Pulmonary artery endothelial cell (primary cell): ENCODE results near the gene KLHL2. TPM values are rescaled to one million over a fixed set of nuclear protein-coding genes. Genes with fewer than 3 reads are reported as not detected.
A peak's percentile ranks its signal among the peaks of the same experiment; 100 is the strongest.
"Not testable (repeated sequence)": the region's sequence is repeated elsewhere in the genome, so short reads cannot be mapped to it uniquely, and the experiment has no call there.

Source experiments
- DNase-seq: peaks from one replicate; pipeline ENCODE4 v3.0.0-alpha.2; 2011; ENCODE audit warnings: low read depth, low spot score
- total RNA-seq: library from RNA; depleted of rRNA; stranded (reverse); fragments of >200 nt; gene quantifications from 2 replicates; pipeline ENCODE4 v1.2.3, GENCODE V29; 2014

The KLHL2 gene
- total RNA-seq, 1 donor from 2014 or later, result 28.5 TPM

DNA sequence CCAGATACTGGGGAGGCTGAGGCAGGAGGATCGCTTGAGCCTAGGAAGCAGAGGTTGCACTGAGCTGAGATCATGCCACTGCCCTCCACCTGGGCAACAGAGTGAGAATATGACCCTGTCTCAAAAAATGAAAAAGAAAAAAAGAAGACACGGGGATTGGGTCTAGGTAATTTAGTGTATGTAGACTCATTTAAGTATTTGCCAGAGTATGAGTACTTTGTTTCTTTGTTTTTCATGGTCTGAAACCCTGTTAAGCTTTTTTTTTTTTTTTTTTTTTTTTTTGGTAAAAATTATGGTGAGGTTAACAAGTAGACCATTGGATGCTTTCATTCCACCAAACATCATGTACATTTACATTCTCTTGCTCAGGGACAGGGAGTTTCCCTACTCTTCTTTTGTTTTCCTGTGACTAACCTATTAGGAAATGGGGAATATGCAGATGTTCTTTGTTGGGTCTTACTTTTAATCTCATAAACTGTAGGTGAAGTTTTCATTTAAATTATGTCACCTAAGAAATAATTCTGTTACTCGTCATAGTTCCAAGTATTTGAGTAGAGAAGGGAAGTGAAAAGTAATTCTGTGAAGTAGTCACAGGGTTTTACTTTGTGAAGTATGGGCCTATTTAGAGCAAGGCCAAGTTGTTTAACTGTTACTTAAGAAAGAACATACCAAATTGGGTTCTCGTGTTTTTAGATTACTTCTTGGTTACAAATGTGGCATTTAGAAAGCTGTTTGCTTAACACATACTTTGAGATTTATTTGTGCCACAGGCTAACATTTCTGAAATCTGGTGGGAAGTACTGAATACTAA is 25.5 kb downstream of the KLHL2 start:
- not testable (repeated sequence) for DNase-seq

DNA sequence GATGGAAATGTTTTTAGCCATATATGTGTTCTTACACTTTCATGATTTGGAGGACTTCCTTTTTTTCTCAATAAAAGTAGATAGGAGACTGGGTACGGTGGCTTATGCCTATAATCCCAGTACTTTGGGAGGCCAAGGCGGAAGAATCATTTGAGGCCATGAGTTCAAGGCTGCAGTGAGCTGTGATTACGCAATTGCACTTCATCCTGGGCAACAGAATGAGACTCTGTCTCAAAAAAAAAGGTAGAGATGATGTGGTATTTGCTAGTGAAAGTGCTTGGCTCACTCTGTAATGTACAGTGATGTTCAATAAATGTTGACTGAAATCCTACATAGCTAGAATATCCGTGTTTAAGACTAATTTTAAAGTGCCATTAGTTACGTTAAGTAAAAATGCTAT is 27.4 kb downstream of the KLHL2 start:
- no peak for DNase-seq

GRCh38 chr4:165236852-165237251 is 29.5 kb downstream of the KLHL2 start:
- DNase-seq, result not testable (repeated sequence)

DNA sequence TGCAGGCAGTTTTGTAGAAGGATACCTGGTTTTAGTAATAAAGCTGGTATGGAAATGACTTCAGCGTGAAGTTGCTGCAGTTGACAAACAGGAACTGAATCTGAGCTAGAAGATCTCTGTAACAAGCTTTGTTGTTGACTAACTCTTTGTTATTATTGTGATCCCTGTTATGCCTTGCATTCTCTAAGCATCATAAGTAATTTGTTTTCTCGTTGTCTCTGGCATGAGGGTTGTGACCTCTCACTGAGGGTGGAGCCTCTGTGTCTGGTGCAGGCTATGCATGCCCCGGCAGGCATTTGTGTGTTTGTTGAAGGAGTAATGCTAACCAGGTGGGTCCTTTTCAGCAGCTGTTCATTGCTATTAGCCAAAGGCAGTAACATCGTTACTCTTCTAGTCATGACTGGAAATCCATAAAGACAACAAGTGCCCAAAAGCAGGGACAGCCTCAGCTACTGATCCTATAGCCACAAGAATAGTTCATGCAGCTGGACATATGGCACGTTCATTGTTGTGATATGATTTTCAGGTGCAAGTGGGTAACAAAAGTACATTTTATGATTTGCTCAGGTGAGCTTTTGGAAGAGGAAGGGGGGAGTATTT is 30.8 kb downstream of the KLHL2 start:
- DNase-seq, result not testable (repeated sequence)

DNA sequence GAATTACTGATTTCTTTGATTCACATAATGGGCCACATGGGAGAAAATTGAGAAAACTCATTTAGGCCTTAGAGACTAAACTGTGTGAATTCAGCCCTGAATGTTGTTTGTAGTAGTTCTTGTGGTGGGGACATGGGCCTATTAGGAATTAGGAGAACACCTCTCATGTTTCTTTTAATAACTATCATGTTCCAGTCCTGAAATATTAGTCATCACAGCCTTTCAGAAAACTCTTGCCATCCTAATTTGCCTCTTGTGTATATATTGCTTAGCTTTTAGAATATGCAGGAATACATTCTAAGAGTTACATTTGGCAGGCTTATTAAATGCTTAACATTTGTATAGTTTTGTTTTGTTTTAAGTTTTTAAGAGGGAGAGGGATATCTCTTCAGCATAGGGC is 33.4 kb downstream of the KLHL2 start:
- DNase-seq, result not testable (repeated sequence)

- DNase-seq, result not testable (repeated sequence)
Measured at GRCh38 chr4:165244148-165244547, 36.8 kb downstream of the KLHL2 start.

DNA sequence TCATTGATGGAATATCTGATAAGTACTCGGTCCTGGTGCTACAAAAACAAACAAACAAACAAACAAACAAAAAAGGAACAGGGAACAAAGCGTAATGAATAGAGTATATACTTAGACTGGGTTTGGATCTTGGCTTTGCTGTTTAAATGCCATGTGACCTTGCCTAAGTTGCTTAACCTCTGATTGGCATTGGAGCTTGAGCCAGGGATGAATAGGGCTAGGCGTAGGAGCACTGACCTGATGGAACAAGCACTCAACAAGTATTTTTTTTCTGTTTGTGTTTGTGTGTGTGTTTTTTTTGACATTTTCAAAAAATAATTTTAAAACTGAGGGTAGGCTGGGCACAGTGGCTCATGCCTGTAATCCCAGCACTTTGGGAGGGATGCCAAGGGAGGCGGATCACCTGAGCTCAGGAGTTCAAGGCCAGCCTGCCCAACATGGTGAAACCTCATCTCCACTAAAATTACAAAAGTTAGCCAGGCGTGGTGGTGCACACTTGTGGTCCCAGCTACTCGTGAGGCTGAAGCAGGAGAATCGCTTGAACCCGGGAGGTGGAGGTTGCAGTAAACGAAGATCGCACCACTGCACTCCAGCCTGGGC is 37.3 kb downstream of the KLHL2 start:
- not testable (repeated sequence) for DNase-seq

DNA sequence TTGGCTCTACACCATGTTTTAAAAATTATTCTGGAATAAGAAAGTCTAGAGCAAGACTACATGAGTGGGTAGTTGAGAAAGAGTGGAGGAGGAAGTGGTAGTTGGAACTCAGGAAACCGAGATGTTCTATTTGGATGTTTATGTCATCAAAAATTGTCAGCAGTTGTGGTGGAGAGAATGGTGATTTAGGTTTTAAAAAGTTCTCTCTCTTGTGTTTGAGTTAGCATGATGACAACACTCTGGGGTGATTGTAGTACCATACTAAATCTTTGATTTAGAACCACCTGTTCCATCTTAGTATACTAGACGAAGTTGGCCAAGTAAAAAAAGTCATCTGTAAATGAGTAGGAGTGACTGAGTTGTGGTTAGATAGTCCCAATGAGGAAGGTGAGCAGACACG is 40.7 kb downstream of the KLHL2 start:
- DNase-seq, result no peak

- DNase-seq, result not testable (repeated sequence)
Measured at GRCh38 chr4:165248904-165249303, 41.5 kb downstream of the KLHL2 start.

GRCh38 chr4:165254771-165255170 is 47.4 kb downstream of the KLHL2 start:
- DNase-seq, result not testable (repeated sequence)

DNA sequence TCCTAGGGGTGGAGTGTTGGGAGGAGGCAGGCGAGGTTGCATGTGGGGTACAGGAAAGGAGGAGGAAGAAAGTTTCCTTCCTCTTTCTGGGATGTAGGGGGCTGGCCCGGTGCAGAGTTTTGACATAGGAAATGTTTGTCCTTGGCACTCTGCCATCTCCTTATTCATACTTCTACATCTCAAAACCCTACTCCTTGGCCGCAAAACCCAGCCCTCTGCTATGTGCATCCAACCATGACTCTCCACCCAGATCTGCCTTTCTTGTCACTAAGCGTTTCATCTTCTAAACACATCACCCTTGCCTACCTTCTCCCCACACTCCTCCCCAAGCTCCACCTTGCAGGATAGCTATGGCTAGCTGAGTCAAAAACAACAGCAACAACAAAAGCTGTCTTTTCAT is 48.1 kb downstream of the KLHL2 start:
- DNase-seq, result peak; percentile 17

DNA sequence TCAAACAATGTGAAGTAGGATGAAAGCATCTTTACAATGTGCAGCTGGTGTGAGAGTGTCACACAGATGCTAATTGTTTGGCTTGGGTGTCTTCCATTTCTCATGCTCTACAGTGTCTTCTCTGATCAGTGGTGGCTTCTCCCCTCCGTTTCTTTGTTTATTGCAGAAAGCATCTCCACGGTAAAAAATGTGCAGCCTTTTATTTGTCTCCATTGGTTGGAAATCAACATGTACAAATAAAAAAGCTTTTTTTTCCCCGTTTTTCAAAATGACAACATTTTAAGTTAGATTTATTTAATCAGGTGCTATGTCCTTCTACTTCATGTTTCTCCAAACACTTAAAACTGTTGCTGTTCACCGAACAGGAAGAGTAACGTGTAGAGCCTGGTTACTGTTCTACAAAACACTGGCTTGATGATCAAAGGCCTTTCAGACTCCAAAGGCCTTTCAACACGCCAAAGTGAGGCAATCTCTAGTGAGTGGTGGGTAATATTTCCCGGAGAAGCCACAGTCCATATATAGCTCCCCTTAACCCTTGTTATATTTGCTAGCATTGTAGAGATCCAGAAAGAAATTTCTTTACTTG is 48.8 kb downstream of the KLHL2 start:
- not testable (repeated sequence) for DNase-seq

DNA sequence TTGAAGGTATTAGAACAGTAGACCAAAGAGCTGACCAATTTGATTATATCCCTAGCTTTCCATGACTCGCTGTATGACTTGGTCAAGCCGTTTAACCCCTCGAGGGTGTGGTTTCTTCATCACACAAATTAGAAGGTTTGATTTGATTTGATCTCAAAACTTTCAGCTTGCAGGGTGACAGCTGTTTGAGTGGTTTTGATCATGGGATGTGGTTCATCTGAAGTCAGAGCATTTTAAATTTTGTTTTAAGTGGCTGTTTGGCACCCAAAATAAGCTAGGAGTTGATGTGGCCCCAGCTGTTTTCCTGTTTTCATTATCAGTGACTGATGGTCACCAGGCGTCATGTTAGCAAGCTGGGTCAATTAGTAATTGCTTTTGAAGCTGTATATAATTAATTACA is 52.4 kb downstream of the KLHL2 start:
- not testable (repeated sequence) for DNase-seq

GRCh38 chr4:165262306-165262705 is 54.9 kb downstream of the KLHL2 start:
- not testable (repeated sequence) for DNase-seq

GRCh38 chr4:165263466-165263865 is 56.1 kb downstream of the KLHL2 start:
- not testable (repeated sequence) for DNase-seq

- DNase-seq, result not testable (repeated sequence)
Measured at GRCh38 chr4:165269931-165270330, 62.6 kb downstream of the KLHL2 start.

DNA sequence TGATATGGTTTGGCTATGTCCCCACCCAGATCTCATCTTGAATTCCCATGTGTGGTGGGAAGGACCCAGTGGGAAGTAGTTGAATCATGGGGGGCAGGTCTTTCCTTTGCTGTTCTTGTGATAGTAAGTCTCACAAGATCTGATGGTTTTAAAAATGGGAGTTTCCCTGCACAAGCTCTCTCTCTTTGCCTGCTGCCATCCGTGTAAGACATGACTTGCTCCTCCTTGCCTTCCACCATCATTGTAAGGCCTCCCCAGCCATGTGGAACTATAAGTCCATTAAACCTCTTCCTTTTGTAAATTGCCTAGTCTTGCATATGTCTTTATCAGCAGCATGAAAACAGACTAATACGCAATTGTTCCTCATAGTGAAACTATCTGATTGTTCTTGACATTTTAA is 66.1 kb downstream of the KLHL2 start:
- DNase-seq, result not testable (repeated sequence)

- not testable (repeated sequence) for DNase-seq
Measured at GRCh38 chr4:165275357-165275756, 68.0 kb downstream of the KLHL2 start.

- DNase-seq, result not testable (repeated sequence)
Measured at GRCh38 chr4:165279531-165279930, 72.2 kb downstream of the KLHL2 start.

DNA sequence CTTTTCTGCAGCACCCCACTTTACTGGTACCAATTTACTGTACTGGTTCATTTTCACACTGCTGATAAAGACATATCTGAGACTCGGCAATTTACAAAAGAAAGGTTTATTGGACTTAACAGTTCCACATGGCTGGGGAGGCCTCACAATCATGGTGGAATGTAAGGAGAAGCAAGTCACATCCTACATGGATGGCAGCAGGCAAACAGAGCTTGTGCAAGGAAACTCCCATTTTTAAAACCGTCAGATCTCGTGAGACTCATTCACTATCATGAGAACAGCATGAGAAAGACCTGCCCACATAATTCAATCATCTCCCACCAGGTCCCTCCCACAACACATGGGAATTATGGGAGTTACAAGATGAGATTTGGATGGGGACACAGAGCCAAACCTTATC is 77.3 kb downstream of the KLHL2 start:
- not testable (repeated sequence) for DNase-seq

DNA sequence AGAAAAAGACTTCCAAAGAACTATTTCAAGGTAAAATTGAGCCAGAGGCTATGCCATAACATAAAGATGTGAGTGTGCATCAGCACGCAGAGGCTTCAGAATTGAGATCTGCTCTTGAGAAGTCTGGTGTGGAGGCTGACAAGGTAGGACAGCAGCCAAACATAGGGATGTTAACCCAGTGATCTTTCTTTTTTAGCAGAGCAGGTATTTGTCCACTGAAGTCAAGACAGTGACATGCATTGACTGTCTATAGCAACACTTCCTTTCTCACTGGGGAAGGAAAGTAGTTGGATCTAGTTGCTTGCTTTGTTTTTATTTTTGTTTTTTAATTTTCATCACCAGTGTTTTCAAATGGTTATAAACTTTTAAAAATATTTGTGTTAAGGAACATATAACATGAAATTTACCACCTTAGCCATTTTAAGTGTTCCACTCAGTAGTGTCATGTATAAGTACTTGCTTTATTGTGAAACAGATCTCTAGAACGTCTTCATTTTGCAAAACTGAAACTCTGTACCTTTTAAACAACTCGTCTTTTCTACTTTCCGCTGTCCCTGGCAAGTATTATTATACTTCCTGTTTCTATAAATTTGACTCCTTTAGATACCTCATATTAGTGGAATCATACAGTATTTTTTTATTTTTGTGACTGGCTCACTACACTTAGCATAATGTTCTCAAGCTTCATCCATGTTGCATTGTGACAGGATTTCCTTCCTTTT is 79.4 kb downstream of the KLHL2 start:
- DNase-seq, result not testable (repeated sequence)
